Activated CD8-positive, alpha-beta memory T cell treated with anti-CD3 and anti-CD28 coated beads for 48 hours (primary cell): Measurements from ENCODE around the gene VMO1.

ENCODE experiments used
- DNase-seq, 3 experiments: peaks; one replicate each; pipeline ENCODE4 v3.0.0-alpha.2; 2020; ENCODE audit warnings: low read depth in 2 of 3, low spot score in 2 of 3

Gene VMO1

DNA sequence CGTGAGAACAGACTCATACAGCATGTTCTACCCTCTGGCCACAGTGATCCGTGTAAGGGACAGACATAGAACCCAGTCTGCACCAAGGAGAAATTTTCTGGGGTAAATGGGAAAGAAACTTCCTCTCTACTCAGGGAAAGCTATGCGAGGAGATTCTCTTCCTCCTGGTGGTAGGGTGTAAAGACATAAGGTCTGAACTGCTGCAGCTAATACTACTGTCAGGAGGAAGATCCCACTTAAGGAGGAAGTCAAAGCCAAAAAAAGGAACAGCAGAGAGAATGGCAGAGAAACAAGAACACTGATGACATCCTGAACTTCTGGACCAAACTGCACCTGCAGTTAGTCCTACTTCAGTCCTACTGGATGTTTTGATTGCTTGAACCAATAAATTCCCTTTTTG lies 21.6 kb downstream of the VMO1 start:
- no peak for DNase-seq

DNA sequence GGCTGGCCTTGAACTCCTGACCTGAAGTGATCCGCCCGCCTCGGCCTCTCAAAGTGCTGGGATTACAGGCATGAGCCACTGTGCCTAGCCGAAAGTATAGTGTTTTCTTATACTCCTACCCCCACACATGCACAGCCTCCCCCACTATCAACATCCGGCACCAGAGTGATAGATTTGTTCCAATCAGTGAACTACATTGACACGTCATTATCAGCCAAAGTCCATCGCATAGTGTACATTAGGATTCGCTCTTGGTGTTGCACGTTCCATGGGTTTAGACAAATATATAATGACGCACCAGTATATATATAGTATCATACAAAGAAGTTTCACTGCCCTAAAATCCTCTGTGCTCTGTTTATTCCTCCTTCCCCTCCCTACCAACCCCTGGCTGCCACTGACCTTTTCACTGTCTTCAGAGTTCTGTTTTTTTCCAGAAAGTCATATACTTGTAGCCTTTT lies 26.4 kb downstream of the VMO1 start:
- no peak for DNase-seq

DNA sequence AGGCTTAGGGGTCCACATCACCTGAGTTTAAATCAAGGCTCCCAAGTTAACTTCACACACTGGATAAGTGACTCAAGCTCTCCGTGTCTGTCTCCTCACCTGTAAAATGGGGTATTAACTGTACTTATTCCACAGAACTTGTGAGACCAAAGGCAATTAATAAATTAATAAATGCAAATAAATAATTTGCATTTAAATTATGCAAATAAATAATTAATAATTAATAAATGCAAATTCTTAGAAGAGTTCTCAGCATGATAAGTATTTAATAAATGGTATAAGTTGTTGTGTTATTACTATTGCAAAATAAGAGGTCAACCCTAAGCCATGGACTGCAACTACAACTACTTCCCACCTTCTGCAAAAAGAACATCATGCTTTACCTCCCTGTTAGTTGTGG lies 32.8 kb downstream of the VMO1 start:
- no peak for DNase-seq

GRCh38 chr17:4751932-4752331 lies 34.2 kb downstream of the VMO1 start:
- DNase-seq = no peak

DNA sequence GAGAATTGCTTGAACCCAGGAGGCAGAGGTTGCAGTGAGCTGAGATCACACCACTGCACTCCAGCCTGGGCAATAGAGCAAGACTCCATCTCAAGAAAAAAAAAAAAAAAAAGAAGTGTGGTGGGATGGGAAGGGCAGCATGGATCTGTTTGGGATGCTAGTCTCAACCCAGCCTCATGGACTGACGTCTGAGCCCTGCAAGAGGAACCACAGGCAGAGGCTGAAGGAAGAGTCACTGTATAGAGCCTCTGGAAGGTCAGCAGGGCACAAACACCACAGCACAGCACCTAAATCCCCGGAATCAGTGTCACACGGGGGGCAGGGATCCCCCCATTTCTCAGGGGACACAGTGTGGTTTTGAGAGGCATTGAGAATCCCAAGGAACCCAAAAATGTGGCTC lies 35.6 kb downstream of the VMO1 start:
- DNase-seq = no peak

GRCh38 chr17:4748686-4749085 lies 37.5 kb downstream of the VMO1 start:
- no peak for DNase-seq

DNA sequence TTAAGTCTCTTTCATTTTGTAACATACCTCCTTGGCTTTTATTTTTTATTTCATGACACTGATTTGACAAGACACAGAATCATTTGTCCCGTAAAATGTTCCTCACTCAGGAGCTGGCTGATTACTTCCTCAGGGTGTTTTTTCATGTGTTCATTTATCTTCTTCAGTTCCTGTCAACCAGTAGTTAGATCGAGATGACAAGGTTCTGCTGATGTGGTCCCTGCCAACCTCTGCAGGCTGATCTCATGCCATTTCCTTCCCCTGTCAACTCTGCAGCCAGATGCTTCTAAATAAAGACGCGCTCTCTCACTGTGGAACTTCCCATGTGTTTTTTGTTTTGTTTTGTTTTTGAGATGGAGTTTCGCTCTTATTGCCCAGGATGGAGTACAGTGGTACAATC lies 38.3 kb downstream of the VMO1 start:
- DNase-seq = no peak

DNA sequence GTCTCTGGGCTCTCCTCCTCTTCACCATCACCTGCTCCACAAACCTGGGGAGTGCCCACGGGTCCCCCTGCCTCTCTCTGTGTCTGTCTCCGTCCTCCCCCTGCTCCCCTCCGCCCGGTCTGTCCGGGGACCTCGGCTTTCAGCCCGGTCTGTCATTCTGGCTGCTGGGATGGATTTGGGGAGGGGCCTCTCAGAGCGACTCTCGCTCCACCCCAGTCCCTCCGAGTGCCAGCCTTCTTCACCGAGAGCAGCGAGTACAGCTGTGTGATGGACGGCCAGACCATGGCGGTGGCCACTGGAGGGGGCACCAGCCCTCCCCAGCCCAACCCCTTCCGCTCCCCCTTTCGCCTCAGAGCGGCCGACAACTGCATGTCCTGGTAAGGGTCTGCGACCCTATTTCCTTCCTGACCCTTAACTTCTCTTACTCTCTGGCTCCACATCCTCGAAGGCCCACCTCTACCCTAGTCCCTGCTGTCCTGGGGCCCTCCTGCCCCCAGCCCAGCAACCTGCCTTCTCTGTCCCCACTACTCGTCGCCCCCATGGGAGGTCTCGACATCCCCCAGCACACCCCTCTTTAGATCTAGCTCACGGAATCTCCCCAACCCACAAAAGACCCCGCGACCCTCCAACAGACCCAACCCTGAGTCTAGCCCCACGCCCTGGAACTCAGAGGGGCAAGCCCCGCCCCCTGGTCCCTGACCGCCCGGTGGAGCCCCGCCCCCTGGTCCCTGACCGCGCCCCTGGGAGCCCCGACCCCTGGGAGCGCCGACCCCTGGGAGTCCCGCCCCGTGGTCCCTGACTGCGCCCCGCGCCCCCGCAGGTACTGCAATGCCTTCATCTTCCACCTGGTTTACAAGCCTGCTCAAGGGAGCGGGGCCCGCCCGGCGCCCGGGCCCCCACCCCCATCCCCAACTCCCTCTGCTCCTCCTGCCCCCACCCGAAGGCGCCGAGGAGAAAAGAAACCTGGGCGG lies 40.9 kb downstream of the VMO1 start:
- DNase-seq = no peak

DNA sequence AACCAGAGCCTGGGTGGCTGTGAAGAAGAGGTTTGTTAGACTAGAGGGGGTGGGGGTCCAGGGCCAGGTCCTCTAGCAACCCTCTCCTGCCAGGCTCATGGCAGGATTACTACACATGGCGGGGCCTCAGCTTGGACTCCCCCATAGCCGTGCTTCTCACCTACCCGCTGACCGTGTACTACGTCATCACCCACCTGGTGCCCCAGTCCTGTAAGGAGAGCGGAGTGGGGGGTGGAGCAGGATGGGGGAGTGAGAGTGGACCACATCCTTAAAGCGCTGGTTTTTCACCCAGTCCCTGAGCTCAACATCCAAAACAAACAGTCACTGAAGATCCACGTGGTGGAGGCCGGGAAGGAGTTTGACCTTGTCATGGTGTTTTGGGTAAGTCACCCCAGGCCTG lies 42.3 kb downstream of the VMO1 start:
- no peak for DNase-seq

DNA sequence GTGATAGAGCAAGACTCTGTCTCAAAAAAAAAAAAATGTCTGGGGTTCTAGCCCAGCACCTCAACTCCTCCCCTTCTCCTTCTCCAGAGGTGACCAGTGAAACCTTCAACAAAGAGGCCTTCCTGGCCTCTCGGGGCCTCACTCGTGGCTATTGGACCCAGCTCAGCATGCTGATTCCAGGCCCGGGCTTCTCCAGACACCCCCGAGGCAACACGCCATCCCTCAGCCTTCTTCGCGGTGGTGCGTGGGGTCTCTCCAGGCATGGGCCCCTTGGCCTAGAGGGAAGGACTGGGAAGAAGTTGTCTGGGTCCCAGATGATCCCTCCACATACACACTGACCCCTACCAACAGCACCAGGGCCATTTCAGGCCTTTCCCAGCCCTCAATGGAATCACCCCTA lies 42.9 kb downstream of the VMO1 start:
- DNase-seq = no peak

DNA sequence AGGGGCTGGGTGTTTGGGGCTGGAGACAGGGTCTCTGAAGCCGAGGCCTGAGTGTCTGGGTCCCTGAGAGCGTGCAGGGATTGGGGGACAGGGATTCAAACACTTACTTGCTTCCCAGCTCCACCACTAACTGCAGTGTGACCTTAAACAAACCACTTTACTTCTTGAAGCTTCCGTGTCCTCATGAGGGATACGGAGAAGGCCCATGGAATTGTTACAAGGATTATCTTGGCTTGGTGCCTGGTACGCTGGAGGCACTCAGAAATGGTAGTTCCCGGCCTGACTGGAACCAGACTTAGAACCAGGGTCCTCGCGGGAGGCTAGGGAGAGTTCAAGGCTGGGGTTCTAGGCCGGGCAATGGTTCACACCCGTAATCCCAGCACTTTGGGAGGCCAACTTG lies 43.5 kb downstream of the VMO1 start:
- DNase-seq = no peak

GRCh38 chr17:4742133-4742532 lies 44.0 kb downstream of the VMO1 start:
- no peak for DNase-seq

DNA sequence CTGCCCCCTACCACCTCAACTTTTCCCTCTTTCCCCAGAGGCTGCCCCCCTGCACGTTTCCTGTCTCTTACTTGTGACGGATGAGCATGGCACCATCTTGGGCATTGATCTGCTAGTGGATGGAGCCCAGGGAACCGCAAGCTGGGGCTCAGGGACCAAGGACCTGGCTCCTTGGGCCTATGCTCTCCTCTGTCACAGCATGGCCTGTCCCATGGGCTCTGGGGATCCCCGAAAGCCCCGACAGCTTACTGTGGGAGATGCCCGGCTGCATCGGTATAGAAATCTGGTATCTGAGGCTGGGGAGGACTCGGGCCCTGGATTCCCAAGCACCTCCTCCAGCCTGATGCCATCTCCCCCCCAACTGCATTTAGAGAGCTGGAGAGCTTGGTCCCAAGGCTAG lies 44.6 kb downstream of the VMO1 start:
- DNase-seq = no peak

GRCh38 chr17:4740584-4740983 lies 45.6 kb downstream of the VMO1 start:
- no peak for DNase-seq

DNA sequence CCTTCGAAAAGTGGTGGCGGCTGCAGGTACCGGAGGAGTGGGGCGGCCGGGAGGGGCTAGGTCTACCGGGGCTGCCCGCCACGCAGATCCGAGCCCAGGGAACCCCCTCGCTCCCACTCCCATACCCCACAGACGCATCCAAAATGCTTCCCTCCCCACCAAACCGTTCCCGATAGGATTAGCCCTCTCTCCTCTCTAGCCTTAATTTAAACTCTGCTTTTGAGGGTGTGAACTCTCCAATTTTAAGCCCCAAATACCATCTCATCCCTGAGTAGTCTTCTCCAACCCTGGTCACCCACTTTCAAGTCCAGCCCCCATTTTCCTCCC lies 46.2 kb downstream of the VMO1 start:
- no peak for DNase-seq

DNA sequence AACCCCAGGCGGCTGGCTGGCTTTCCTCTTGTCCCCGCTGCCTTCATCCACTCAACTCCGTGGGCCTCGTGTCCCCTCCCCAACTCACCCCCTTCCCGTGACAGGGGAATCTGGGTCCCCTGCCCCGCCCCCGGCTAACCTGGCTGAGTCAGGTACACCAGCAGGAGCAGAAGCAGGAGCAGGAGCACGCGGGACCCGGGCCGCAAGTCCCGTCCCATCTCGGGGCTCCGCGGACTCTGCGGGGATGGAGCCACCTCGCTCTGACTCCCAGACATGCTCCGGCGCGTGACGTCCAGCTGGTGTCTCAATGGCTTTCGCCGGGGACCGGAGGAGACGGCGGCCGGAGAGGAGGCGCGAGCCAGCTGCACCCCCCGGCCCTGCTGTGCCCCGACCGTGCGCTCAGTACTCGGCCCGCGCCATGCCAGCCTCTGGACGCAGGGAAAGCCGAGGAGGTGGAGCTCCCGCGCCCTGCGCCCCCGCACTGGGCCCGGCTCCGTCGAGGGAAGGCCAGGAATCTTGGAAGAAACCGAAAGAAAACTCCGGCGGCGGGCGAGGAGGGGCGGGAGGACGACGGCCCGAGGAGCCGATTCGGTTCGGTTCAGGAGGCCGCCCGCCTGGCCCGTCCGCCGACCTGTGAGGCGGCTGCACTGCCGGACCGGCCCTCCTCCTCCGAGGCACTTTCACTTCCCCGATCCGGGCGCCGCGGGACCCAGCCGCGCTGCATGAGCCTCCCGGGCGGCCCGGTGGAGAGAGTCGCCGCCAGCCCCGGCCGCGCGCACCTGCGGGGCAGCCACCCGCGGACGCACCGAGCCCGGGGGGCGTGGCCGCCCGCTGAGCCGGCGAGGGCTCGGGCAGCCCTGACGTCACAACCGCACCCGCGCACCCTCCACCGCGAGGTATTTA lies 46.8 kb downstream of the VMO1 start, which contains the start of the genes CXCL16 and ZMYND15:
CXCL16 (minus strand) TSS at position 807 of the 903 bp plus-strand sequence; CDS start at position 218, 589 bp downstream.
ZMYND15 (plus strand) TSS at position 712 of the 903 bp plus-strand sequence. CDS start 716 bp downstream, outside the sequence.
- DNase-seq = no peak

DNA sequence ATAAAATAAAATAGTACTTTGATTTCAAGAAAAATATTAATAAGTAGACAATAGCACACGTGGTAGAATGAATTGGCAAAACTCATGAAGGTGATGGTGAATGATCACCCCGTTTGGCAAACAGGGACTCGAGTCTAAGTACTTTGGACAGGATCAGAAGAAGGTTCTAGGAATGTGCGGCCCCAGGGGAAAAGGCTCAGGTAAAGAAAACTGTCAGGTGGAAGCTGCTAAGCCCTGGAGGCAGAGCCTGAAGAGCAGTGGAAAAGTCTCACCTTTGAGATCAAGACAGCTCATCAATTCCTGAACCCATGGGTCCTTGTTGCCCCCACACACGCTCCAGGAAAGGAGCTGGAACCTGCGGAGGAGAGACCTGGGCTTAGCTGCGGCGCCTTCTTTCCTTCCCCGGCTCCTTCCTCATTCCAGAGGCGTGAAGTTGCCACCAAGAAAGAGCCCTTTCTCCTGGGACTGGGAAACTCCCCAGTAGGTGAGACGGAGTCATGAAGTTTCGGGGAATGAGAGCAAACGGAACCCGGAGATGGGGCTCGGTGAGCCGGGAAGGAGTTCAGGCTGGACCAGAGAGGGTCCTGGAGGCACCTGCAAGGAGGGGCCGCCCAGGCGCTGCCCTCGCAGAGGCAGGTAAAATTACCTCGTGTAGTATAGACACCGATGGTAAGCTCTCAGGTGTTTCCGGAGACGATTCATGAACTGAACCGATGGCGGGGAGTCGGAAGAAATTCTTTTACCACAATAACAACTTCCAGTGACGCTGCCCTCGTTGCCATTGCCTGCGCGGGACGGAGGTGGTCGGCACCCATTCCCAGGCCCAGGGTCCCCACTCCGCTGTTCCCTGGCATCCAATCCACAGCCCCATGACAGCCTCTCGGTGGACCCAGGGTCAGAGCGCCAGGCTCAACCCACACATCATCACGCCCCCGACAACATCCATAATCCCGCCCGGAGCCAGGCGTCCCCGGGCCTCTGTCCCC lies 47.7 kb downstream of the VMO1 start:
- no peak for DNase-seq

DNA sequence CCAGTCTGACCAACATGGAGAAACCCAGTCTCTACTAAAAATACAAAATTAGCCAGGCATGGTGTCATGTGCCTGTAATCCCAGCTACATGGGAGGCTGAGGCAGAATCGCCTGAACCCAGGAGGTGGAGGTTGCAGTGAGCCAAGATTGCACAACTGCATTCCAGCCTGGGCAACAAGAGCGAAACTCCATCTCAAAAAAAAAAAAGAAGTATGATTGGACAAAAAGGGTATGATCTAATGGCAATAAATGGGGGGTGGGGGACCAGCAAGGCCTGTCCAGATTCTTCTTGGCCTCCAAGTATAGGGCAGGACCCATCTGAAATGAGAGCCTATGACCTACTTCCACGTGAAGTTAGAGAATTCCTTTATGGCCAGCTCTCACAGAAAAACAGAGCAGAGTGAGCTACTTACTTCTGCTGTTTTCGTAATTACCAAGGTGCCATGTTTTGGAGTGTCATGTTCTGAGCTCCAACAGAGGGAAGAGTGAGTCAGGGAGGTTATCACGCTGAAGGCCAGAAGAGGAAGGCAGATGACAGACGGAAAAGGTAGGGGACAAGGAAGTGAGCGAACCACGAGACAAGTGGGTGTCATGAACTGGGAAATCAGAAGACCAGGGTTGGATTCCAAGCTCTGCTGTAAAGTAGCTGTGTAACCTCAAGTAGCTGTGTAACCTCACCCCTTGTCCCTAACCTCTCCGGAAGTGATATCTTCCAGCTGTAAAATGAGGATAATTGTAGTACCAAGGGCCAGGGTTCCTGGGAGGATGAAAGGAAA lies 50.1 kb downstream of the VMO1 start:
- no peak for DNase-seq
